Amniotic epithelial cell (primary cell): Measurements from ENCODE around the gene MAN2B2.
A peak's percentile ranks its signal among the peaks of the same experiment; 100 is the strongest.

ENCODE experiments used
- DNase-seq: peaks from one replicate; pipeline ENCODE4 v3.0.0-alpha.2; 2010; ENCODE audit warnings: low read depth

MAN2B2 gene

GRCh38 chr4:6568148-6568547 lies 6.8 kb upstream of the MAN2B2 start:
- DNase-seq: no peak

GRCh38 chr4:6568689-6569332 lies 6.2 kb upstream of the MAN2B2 start:
- DNase-seq: peak; percentile 75

- DNase-seq: no peak
Observed at GRCh38 chr4:6571608-6572007, 3.4 kb upstream of the MAN2B2 start.

- no peak for DNase-seq
Observed at GRCh38 chr4:6573551-6573950, 1.4 kb upstream of the MAN2B2 start.

GRCh38 chr4:6573986-6574746 lies 823 bp upstream of the MAN2B2 start:
- DNase-seq: no peak

- no peak for DNase-seq
Observed at GRCh38 chr4:6575503-6576240, 683 bp downstream of the MAN2B2 start.

- DNase-seq: no peak
Observed at GRCh38 chr4:6576512-6576911, 1.5 kb downstream of the MAN2B2 start.

- no peak for DNase-seq
Observed at GRCh38 chr4:6576932-6577331, 1.9 kb downstream of the MAN2B2 start.

GRCh38 chr4:6577409-6577808 lies 2.4 kb downstream of the MAN2B2 start:
- no peak for DNase-seq

- no peak for DNase-seq
Observed at GRCh38 chr4:6578221-6578620, 3.2 kb downstream of the MAN2B2 start.

GRCh38 chr4:6580353-6580752 lies 5.4 kb downstream of the MAN2B2 start:
- no peak for DNase-seq

GRCh38 chr4:6581566-6582121 lies 6.7 kb downstream of the MAN2B2 start:
- DNase-seq: no peak

GRCh38 chr4:6582889-6583490 lies 8.0 kb downstream of the MAN2B2 start:
- DNase-seq: peak; percentile 53

GRCh38 chr4:6584865-6585264 lies 9.9 kb downstream of the MAN2B2 start:
- no peak for DNase-seq

GRCh38 chr4:6586715-6587325 lies 11.8 kb downstream of the MAN2B2 start:
- no peak for DNase-seq

- DNase-seq: no peak
Observed at GRCh38 chr4:6589444-6589843, 14.5 kb downstream of the MAN2B2 start.

- no peak for DNase-seq
Observed at GRCh38 chr4:6591313-6591712, 16.3 kb downstream of the MAN2B2 start.

- DNase-seq: no peak
Observed at GRCh38 chr4:6591781-6592180, 16.8 kb downstream of the MAN2B2 start.

GRCh38 chr4:6592804-6593563 lies 18.0 kb downstream of the MAN2B2 start:
- DNase-seq: no peak

GRCh38 chr4:6594341-6594740 lies 19.4 kb downstream of the MAN2B2 start:
- no peak for DNase-seq

- DNase-seq: no peak
Observed at GRCh38 chr4:6594826-6595355, 19.9 kb downstream of the MAN2B2 start.
